ENCODE data around the gene ZNF684. TPM values are rescaled to one million over a fixed set of nuclear protein-coding genes. Genes with fewer than 3 reads are reported as not detected.
A peak's percentile ranks its signal among the peaks of the same experiment; 100 is the strongest.

ZNF684 gene
- total RNA-seq, 1 donor from 2014 or later, result 1.3 TPM

GRCh38 chr1:40530735-40531380, 579 bp upstream of the ZNF684 start:
- no peak for TF ChIP-seq CTCF (IDR thresholded peaks at IDR 0.05; ENCODE audit: insufficient read depth, low read length, severe bottlenecking)
- Histone ChIP-seq H3K27me3 (ENCODE audit: control insufficient read depth, insufficient read depth, low read length) (no peaks in the 10 kb centered on the region), H3K4me3 (ENCODE audit: low read depth, low read length) (peak overlapping the region; percentile 60), H3K36me3 (ENCODE audit: control insufficient read depth, insufficient read depth, low read length) (no peaks in the 10 kb centered on the region)
- FAIRE-seq (no peak), DNase-seq (ENCODE audit: low read depth) (no peak)

- Histone ChIP-seq H3K27me3 (ENCODE audit: control insufficient read depth, insufficient read depth, low read length) (no peaks in the 10 kb centered on the region), H3K4me3 (ENCODE audit: low read depth, low read length) (peak overlapping the region; percentile 60), H3K36me3 (ENCODE audit: control insufficient read depth, insufficient read depth, low read length) (no peaks in the 10 kb centered on the region)
- FAIRE-seq (no peak), DNase-seq (ENCODE audit: low read depth) (no peak)
- TF ChIP-seq CTCF (IDR thresholded peaks at IDR 0.05; ENCODE audit: insufficient read depth, low read length, severe bottlenecking), result no peak
These were observed 589 bp downstream of the ZNF684 start for GRCh38 chr1:40532062-40532389.

- FAIRE-seq (no peak), DNase-seq (ENCODE audit: low read depth) (peak; percentile 61)
- Histone ChIP-seq H3K4me3 (ENCODE audit: low read depth, low read length) (no peak overlapping the region), H3K36me3 (ENCODE audit: control insufficient read depth, insufficient read depth, low read length) (no peaks in the 10 kb centered on the region), H3K27me3 (ENCODE audit: control insufficient read depth, insufficient read depth, low read length) (no peaks in the 10 kb centered on the region)
- TF ChIP-seq CTCF (IDR thresholded peaks at IDR 0.05; ENCODE audit: insufficient read depth, low read length, severe bottlenecking), result peak; percentile 66
These were observed 1.5 kb downstream of the ZNF684 start for GRCh38 chr1:40532844-40533424.

GRCh38 chr1:40534589-40534988, 3.2 kb downstream of the ZNF684 start:
- DNase-seq (ENCODE audit: low read depth) (no peak), FAIRE-seq (no peak)
- Histone ChIP-seq H3K27me3 (ENCODE audit: control insufficient read depth, insufficient read depth, low read length) (no peaks in the 10 kb centered on the region), H3K36me3 (ENCODE audit: control insufficient read depth, insufficient read depth, low read length) (no peaks in the 10 kb centered on the region), H3K4me3 (ENCODE audit: low read depth, low read length) (no peak overlapping the region)
- no peak for TF ChIP-seq CTCF (IDR thresholded peaks at IDR 0.05; ENCODE audit: insufficient read depth, low read length, severe bottlenecking)

GRCh38 chr1:40535732-40536131, 4.3 kb downstream of the ZNF684 start:
- no peak for TF ChIP-seq CTCF (IDR thresholded peaks at IDR 0.05; ENCODE audit: insufficient read depth, low read length, severe bottlenecking)
- no peak overlapping the region for H3K4me3 ChIP-seq (ENCODE audit: low read depth, low read length)
- no peaks in the 10 kb centered on the region for H3K36me3 ChIP-seq (ENCODE audit: control insufficient read depth, insufficient read depth, low read length)
- no peak for FAIRE-seq
- no peak for DNase-seq (ENCODE audit: low read depth)
- no peaks in the 10 kb centered on the region for H3K27me3 ChIP-seq (ENCODE audit: control insufficient read depth, insufficient read depth, low read length)

- no peak for DNase-seq (ENCODE audit: low read depth)
- Histone ChIP-seq H3K36me3 (ENCODE audit: control insufficient read depth, insufficient read depth, low read length) (no peaks in the 10 kb centered on the region), H3K4me3 (ENCODE audit: low read depth, low read length) (no peak overlapping the region), H3K27me3 (ENCODE audit: control insufficient read depth, insufficient read depth, low read length) (no peaks in the 10 kb centered on the region)
- TF ChIP-seq CTCF (IDR thresholded peaks at IDR 0.05; ENCODE audit: insufficient read depth, low read length, severe bottlenecking), result no peak
- FAIRE-seq, result no peak
These were observed 7.9 kb downstream of the ZNF684 start for GRCh38 chr1:40539338-40539737.
